Measurements from ENCODE around the gene FBXO38.

The FBXO38 gene

GRCh38 chr5:148381906-148382305, 1.9 kb upstream of the FBXO38 start:
- FAIRE-seq (no peak), DNase-seq (ENCODE audit: extremely low spot score, insufficient read length, low read depth) (no peak)

GRCh38 chr5:148382961-148383360, 797 bp upstream of the FBXO38 start:
- no peak for FAIRE-seq
- DNase-seq (ENCODE audit: extremely low spot score, insufficient read length, low read depth): no peak

- FAIRE-seq: peak; percentile 83
Measured at GRCh38 chr5:148384380-148384737, 601 bp downstream of the FBXO38 start.

GRCh38 chr5:148385094-148385493, 1.3 kb downstream of the FBXO38 start:
- DNase-seq (ENCODE audit: extremely low spot score, insufficient read length, low read depth) (no peak), FAIRE-seq (no peak)

More at GRCh38 chr5:148384380-148384737, 601 bp downstream of the FBXO38 start:
- DNase-seq (ENCODE audit: extremely low spot score, insufficient read length, low read depth): no peak

- FAIRE-seq (no peak), DNase-seq (ENCODE audit: extremely low spot score, insufficient read length, low read depth) (no peak)
Measured at GRCh38 chr5:148386041-148386440, 2.3 kb downstream of the FBXO38 start.

GRCh38 chr5:148387325-148387724, 3.6 kb downstream of the FBXO38 start:
- no peak for FAIRE-seq
- no peak for DNase-seq (ENCODE audit: extremely low spot score, insufficient read length, low read depth)

GRCh38 chr5:148388696-148389095, 4.9 kb downstream of the FBXO38 start:
- no peak for DNase-seq (ENCODE audit: extremely low spot score, insufficient read length, low read depth)
- no peak for FAIRE-seq

- no peak for FAIRE-seq
- no peak for DNase-seq (ENCODE audit: extremely low spot score, insufficient read length, low read depth)
Measured at GRCh38 chr5:148390914-148391313, 7.2 kb downstream of the FBXO38 start.

- FAIRE-seq (no peak), DNase-seq (ENCODE audit: extremely low spot score, insufficient read length, low read depth) (no peak)
Measured at GRCh38 chr5:148391422-148391821, 7.7 kb downstream of the FBXO38 start.

GRCh38 chr5:148393390-148393741, 9.6 kb downstream of the FBXO38 start:
- DNase-seq (ENCODE audit: extremely low spot score, insufficient read length, low read depth): no peak
- FAIRE-seq: no peak

- DNase-seq (ENCODE audit: extremely low spot score, insufficient read length, low read depth) (no peak), FAIRE-seq (no peak)
Measured at GRCh38 chr5:148394587-148395019, 10.8 kb downstream of the FBXO38 start.

GRCh38 chr5:148395031-148395430, 11.3 kb downstream of the FBXO38 start:
- no peak for FAIRE-seq

GRCh38 chr5:148397968-148398595, 14.3 kb downstream of the FBXO38 start:
- FAIRE-seq: no peak
- no peak for DNase-seq (ENCODE audit: extremely low spot score, insufficient read length, low read depth)

More at GRCh38 chr5:148395031-148395430, 11.3 kb downstream of the FBXO38 start:
- DNase-seq (ENCODE audit: extremely low spot score, insufficient read length, low read depth): no peak

GRCh38 chr5:148398698-148399121, 15.0 kb downstream of the FBXO38 start:
- no peak for DNase-seq (ENCODE audit: extremely low spot score, insufficient read length, low read depth)
- no peak for FAIRE-seq

- DNase-seq (ENCODE audit: extremely low spot score, insufficient read length, low read depth) (no peak), FAIRE-seq (no peak)
Measured at GRCh38 chr5:148401604-148402003, 17.8 kb downstream of the FBXO38 start.

- DNase-seq (ENCODE audit: extremely low spot score, insufficient read length, low read depth) (no peak), FAIRE-seq (peak; percentile 39)
Measured at GRCh38 chr5:148403344-148403743, 19.6 kb downstream of the FBXO38 start.

- FAIRE-seq (no peak), DNase-seq (ENCODE audit: extremely low spot score, insufficient read length, low read depth) (no peak)
Measured at GRCh38 chr5:148406406-148406805, 22.6 kb downstream of the FBXO38 start.

- DNase-seq (ENCODE audit: extremely low spot score, insufficient read length, low read depth) (no peak), FAIRE-seq (peak; percentile 9)
Measured at GRCh38 chr5:148408092-148408491, 24.3 kb downstream of the FBXO38 start.

- FAIRE-seq: no peak
- DNase-seq (ENCODE audit: extremely low spot score, insufficient read length, low read depth): no peak
Measured at GRCh38 chr5:148412124-148412523, 28.4 kb downstream of the FBXO38 start.

GRCh38 chr5:148414833-148415232, 31.1 kb downstream of the FBXO38 start:
- no peak for FAIRE-seq
- DNase-seq (ENCODE audit: extremely low spot score, insufficient read length, low read depth): no peak

- DNase-seq (ENCODE audit: extremely low spot score, insufficient read length, low read depth) (no peak), FAIRE-seq (no peak)
Measured at GRCh38 chr5:148416416-148416815, 32.7 kb downstream of the FBXO38 start.

GRCh38 chr5:148416921-148417320, 33.2 kb downstream of the FBXO38 start:
- FAIRE-seq: no peak
- no peak for DNase-seq (ENCODE audit: extremely low spot score, insufficient read length, low read depth)
